ENCODE results near the gene TMEM132E.

The TMEM132E gene

DNA sequence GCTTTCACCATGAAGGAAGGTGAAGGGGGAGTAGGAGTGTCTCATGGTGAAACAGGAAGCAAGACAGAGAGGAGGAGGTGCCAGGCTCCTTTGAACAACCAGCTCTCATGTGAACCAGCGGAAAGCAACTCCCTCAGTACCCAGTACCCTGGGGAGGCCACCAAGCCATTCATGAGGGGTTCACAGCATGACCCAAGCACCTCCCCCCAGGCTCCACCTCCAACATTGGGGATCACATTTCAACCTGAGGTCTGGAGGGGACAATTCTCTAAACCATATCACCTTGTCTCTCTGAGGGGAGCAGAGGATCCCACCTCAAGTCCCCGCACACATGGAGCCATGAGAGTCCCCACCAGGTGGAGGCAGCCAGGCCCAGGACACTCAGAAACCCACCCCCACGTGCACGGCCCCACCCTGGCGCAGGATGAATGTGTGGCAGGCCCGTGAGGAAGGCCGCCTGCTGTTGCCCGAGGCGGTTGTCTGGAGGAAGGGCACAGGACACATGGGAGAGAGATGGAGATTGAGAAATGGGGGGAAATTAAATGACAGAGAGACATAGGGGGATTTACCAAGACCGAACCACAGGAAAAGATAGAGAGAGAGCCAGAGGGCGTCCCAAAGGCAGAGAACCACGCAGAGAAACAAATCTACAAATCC, 85.9 kb downstream of the TMEM132E start:
- DNase-seq (ENCODE audit: low spot score) = no peak

DNA sequence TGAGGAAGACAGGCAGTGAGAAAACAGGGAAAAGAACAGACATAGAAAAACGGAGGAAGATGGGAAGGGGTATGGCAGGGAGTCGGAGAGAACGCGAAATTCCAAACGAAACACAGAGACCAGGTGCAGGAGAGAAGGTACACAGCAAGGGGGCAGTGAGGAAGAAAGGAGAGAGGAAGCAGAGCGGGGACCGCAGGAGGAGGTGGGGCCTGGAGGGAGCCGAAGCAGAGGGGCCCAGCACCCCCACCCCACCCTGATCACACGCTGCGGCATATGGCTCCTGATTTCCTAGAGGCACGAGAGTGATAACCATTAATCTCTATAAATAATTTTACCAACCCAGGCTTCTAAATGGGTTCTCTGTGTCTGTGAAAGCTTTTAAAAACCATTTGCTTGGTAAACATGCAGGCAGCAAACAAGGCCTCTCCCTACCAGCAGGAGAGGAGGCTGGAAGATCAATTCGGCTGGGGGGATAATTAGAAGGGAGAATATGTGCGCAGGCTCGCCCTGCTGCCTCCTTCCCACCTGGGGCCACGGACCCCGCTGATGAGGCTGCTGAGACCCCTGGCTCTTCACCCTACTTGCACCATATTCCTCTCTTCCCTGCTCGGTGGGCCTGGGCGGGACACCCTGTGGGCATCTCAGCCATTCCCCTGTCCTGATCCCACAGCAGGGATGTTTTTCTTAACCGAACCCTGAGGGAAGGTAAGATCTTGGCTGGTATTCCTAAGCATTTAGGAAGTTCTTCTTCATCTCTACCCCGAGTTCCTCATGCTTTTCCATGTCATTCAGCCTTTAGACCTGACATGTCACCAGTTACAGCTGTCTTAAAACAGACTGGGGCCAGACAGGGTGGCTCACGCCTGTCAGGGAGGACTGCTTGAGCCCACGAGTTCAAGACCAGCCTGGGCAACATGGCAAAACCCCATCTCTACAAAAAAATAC, 86.7 kb downstream of the TMEM132E start:
- DNase-seq (ENCODE audit: low spot score) = no peak

DNA sequence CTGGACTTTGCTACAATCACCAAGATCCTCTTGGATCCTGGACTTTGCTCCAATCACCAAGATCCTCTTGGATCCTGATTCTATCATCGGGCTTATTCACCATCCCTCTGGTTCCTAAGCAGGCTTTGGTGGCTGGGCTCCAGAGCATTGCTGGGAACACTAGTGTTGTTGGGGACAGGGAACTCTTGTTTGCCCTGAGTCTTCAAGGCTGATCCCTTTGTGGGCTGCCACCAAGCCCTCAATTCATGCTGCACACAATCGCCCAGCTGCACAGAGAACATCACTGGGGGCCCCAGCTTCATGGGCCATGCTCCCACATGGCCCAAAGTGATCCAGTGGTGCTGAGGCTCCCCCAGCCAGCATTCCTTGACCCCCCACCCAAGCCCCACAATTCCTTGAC, 88.3 kb downstream of the TMEM132E start:
- peak; percentile 75 for DNase-seq (ENCODE audit: low spot score)

DNA sequence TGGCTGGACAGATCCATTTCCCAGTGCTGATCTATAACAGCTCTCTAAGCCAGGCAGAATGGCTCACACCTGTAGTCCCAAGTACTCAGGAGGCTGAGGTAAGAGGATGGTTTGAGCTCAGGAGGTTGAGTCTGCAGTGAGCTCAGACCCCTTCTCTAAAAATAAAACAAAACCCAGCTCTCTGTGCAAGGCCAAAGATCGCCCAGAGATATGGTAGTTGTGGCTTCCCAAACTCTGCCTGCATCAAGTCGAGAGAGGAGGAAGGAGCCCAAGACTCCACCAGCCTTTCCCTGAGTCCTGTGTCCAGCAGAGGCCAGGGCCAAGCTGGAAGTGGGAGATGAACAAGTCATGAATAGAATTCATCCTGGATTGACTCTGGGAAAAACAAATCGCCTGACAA, 88.8 kb downstream of the TMEM132E start:
- no peak for DNase-seq (ENCODE audit: low spot score)

DNA sequence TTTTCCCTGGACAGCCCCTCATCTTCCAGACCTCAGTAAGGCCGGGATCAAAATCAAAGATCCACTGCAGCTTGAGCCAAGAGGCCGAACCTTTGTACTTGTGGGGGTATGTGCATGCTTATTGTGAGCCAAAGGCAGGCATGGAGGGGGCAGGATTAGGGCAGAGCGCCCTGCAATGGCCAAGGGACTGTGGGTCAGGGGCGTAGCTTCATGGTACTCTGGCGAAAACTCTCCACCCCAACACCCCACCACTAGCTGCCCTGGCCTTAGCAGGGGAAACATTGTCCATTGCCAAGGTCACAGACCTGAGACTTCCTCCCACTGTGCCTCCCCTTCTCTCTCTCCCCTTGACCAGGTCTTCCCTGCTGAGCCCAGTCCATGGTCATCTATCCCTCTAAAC, 90.1 kb downstream of the TMEM132E start:
- no peak for DNase-seq (ENCODE audit: low spot score)

DNA sequence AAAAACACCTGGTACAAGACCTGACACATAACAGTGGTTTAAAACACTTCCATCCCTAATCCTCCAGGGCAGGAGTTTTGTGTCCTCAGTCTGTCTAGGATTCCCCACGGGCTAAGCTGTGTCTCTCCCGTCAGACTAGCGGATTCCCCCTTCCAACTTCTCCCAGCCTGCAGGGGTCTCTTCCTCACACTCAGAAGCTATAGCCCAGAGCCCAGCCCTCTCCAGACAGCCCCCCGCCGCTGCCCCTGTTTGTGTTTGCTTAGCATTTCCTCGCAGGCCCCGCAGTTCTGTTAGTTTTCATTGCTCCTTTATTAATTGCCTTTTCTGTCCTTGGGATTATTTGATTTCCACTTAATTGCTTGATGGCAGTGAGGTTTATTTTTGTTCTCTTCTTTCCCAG, 91.2 kb downstream of the TMEM132E start:
- no peak for DNase-seq (ENCODE audit: low spot score)

DNA sequence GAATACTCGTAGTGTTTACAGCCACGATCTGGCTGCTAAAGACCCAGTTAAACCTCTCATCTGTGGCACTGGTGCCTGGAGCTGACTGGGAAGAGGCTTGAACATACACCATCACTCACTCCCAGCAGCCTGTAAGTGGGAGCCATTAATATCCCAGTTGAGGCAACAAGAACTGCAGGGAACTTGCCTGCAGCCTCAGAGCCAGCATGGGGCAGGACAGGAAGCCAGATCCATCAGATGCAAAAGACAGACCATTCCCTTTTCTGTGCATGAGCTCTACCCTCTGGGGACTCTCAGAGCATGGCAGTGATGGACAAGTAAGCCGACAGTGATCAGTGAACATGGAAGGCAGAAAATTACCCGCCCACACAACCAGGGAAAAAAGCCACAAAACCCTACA, 91.8 kb downstream of the TMEM132E start:
- no peak for DNase-seq (ENCODE audit: low spot score)

DNA sequence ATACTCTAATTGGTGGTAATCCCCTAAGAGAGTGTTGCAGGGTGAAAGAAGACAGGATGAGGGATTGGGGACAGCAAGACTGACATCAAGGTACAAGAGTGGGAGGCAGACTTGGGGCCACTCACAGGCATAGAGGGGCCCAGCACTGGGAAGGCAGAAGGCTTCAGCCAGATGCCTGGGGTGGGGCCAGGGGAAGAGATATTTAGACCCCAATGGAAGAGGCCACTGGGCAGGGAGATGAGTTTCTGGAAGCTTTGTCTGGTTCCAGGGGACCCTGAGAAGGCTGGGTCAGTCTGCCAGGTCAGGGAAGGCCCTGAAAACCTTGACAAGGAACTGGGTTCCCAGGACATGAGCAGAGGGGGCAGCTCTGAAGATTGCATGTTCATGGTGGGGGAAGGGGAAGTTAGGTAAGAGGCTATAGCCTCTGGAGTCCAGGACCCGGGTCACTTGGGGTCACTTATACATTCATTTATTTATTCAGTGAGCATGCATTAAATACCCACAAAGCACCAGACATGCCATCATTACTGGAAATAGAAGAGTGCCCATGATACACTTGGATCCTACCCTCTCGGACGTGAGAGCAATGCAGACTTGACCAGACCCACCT, 92.9 kb downstream of the TMEM132E start:
- no peak for DNase-seq (ENCODE audit: low spot score)

DNA sequence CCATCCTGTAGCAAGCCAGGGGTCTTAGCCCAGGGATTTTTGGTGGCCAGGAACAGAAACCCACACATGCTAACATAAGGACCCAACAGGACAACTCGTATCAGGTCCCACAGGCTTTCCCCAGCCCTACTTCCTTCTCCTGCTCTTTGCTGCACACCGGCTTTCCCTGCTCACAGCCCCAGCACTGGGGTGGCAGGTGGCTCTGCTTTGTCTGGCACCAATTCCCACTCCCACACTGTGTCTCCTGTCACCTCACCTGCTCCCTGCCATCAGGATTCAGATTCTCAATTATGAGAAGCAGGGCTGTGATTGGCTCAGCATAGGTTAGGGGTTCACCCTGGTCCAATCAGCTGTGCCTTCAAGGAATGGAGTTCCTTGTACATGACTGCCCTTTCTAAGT, 94.1 kb downstream of the TMEM132E start:
- no peak for DNase-seq (ENCODE audit: low spot score)

DNA sequence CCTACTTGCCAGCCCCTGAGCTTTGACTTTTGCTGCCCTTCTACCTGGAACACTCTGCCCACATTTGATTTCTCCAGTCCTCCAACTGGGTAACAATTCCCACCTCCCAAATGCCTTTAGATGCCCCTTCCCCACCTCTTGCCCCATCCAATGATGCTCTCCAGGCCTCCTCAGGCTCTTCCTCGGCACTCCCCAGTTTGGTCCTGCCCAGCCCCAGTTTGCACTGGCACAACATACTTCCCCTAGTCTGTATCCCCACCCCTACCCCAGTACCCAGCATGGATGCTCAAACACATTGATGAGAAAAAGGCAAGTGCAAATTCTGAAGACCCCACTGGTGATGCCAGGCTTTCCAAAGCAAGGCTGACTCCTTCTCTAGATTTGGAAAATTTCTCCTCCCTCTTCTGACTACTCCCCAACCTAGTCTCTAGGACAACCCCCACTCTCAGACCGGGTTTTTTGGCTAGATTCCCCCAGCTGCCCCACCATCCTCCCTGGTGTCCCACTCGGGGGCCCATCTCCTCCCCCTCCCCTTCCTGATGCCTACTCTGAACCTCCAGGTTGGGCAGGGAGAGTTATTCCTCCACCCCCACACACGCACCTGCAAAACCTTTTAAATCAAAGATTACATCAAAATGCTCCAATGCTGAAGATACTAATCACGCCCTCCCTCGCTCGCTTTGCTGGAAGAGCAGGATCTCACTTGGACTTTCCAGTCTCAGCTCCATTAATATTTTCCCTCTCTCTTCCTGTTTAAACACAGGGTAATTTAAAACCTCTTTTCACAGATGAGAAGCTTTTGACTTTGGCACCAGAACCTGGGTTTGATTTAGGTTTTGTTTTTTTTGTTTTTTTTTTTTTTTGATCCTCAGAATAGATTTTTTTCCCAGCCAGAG, 94.9 kb downstream of the TMEM132E start:
- DNase-seq (ENCODE audit: low spot score) = no peak

DNA sequence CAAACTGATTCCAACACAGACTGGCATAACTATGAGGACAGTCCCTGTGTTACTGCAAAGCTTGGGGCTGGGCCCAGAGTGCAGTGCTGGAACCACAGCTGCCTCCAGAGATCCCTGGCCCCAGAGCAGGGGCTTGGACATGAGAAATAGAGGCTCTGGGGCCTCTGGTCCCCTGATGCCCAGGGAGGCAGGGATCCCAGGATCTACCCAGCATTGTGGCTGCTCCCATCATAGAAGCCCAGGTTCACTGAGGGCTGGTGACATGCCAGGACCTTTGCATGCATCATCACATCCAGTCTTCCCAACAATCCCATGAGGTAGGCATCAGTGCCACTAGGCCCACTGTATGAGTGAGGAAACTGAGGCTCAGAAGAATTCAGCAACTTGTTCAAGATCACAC, 95.8 kb downstream of the TMEM132E start:
- no peak for DNase-seq (ENCODE audit: low spot score)

DNA sequence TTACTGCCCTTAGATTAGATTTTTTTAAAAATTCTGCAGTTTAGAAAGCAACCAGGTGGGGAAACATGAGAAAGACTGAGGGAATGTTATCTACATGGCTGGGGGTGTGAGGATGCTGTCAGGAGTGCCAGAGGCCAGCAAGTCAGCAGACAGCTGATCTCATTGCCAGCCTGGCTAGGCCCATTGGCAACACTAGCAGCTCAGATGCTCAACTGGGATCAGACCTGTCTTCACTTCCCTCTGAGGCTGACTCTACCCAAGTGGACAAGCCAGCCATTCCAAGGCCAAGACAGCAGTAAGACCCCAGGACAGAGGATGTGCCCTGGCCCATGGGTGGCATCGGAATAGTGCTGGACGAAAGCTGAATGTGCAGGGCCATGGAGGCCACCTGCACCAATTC, 96.2 kb downstream of the TMEM132E start:
- DNase-seq (ENCODE audit: low spot score) = no peak

DNA sequence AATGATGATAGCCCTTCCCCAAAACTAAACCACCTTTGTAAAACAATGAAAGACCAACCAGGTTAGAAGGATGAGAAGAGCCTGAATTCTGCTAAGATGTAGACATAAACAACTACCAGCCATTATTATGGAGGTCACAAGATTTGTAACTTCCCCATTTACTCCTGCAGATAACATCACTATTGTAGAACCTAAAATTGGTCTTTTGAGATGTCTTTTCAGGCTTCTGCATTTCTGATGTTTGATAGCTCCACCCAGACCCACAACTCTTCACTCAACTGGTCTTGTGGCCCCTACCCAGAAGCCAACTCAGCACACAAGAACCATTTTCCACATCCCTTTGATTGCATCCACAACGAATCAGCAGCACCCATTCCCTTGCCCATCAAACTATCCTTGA, 100.8 kb downstream of the TMEM132E start:
- DNase-seq (ENCODE audit: low spot score) = no peak

DNA sequence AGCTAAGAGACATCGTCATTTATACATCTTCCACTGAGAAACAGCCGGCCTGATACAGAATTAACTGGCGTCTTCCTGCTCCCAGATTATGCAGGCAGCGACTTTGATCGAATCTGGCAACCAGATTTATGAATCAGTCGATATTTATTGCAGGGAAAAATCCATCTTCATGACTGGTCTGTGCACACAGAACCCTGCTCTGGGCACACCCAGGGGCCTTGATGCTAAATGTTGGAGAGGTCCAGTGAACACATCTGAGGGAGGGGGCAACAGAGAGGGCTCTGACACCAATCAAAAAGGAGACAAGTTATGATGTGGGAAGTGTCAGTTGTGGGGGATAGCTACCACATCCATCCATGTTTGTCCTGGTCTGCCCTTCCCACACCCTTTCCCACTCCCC, 102.9 kb downstream of the TMEM132E start:
- DNase-seq (ENCODE audit: low spot score) = no peak

DNA sequence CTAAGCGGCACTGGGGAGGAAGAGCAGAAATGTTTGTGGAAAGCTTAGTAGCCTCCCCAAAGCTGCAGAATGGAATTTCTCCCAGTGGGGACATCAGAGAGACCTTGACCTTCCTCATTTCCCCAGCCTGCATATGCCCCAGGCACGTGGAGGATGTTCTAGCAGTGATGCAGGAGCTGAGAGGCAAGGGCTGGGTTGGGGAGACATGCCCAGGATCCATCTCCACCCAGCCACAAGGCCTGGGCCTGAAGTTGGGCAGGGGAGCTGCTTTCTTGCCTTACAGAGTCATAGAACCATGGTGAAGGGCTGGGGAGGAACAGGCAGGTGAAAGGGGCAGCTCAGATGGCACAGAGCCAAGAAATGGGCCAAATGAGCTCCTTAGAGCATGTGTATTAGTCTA, 104.0 kb downstream of the TMEM132E start:
- DNase-seq (ENCODE audit: low spot score) = no peak

Data from pons (tissue), 1 donor.